ENCODE measurements around the gene MEIS2.
"Not testable (repeated sequence)": the region's sequence is repeated elsewhere in the genome, so short reads cannot be mapped to it uniquely, and the experiment has no call there.

Gene MEIS2

DNA sequence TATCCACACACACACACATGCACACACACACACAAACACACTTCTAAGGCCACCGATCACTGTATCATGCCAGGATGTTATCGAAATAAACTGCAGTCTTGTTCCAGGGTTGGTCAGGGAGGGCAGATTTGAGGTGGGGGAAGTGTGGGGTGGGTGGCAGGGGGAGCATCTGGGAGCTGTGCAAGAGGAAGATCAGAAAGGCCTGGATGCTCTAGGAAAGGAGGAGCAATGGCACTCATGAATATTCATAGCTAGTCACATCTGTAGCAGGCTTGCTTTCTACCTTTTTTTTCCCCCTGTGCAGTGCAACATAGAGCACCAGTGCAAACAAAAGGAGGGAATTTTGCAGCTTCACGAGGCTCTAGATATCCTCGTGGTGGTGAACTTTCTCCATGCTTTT is 84.9 kb downstream of the MEIS2 start:
- no peak for FAIRE-seq
- DNase-seq (ENCODE audit: insufficient read length, low spot score): no peak

DNA sequence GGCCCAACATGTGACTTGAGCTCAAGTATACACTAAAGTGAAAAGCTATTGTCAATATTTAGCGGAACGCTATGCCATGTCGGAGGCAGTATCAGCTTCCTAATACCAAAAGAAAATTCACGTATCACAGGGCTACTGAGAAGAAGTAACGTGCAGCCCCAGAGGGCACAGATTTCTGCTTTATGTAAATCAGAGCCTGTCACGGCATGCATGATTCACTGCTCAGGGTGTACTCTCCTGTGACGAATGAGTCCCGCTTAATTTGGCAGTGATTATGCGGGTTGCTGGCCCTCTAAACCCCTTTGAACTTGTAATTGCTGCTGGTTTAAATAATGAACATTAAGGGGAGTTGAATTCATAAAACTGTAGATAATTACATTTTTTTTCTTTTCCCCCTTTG is 85.3 kb downstream of the MEIS2 start:
- no peak for DNase-seq (ENCODE audit: insufficient read length, low spot score)
- no peak for FAIRE-seq

DNA sequence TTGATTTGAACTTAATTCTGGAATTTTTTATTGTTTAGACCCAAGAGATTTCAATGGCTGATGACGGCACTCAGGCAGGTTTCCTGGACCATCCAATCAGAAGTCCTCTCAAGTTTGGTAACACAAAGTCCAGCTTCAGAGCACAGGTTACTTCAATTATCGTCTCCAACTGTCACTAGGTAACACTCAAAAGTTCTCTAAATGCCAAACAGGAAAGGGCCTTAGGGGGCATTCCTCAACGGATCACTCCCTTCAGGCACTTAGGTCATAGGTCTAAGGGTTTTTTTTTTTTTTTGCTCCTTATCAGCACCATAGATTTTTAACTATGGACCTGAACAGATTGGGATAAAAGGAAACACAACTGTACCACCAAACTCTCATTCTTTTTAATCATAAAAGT is 85.8 kb downstream of the MEIS2 start:
- no peak for DNase-seq (ENCODE audit: insufficient read length, low spot score)
- FAIRE-seq: no peak

DNA sequence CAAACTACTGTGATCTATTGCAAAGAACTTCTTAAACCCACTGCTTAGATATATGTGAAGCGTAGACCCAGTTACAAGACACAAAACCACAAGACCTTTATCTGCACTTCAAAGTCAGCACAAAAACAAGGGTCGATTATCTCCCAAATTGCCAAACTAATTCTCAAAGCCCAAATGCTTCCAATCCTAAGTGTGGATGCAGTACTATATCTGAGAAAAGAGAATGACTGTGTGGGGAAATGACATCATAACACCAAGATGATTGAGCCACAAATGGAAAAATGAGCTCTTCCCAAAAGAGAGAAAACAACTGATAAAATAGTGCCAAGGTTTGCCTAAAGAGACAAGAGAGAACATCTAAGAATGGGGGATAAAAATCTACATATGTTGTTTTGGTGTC is 86.2 kb downstream of the MEIS2 start:
- DNase-seq (ENCODE audit: insufficient read length, low spot score): no peak
- no peak for FAIRE-seq

DNA sequence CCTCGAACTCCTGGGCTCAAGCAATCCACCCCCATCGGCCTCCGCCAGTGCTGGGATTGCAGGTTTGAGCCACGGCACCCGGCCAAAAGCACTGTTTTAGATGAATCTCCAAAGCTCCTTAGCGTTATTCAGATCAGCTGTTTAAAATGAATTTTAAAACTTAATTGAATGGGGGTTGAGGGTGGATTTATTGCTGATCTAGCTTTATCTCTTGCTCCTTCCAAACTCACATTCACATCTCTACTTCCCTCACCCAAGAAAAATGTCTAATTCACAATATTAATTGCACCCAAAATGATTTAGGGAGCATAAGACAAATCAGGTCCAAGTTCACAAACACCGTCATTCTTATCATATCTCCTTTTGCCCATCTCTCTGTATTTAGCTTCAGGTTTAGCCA is 89.8 kb downstream of the MEIS2 start:
- FAIRE-seq (no peak), DNase-seq (ENCODE audit: insufficient read length, low spot score) (no peak)

DNA sequence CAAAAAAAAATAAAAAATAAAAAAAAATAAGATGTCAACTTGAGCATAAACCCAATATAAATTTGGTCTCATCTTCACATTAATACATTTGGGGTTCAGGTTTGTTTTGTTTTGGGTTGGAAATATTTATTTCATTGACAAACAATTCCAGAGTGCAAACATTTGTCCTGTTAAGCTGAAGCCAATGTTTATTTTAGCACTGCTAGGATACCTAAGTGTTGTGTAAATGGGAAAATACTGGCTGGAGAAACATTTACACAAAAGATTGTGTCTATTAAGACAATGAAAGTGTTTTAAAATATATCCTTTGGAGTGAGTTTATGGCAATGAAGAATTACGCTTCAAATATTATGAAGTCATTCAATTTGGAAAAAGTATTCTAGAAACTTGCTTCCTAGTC is 91.1 kb downstream of the MEIS2 start:
- DNase-seq (ENCODE audit: insufficient read length, low spot score) (no peak), FAIRE-seq (no peak)

DNA sequence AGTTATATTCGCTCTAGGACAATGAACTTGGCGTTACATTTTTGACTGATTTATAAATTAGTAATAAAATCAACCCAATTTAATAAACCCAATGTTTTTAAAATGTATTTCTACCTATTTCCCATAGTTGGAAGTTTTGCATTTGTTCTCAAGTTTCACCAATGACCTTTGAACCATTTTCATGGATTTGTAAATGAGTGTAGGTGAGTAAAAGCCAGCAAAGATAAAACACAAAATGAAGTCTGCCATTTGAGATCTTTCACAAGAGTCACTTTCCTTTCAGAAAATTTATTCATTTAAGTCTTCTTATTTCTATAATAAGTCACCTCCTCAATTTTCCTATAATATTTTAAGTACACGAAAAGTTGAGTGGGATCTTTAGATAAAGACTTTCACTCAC is 92.1 kb downstream of the MEIS2 start:
- no peak for FAIRE-seq
- DNase-seq (ENCODE audit: insufficient read length, low spot score): no peak

DNA sequence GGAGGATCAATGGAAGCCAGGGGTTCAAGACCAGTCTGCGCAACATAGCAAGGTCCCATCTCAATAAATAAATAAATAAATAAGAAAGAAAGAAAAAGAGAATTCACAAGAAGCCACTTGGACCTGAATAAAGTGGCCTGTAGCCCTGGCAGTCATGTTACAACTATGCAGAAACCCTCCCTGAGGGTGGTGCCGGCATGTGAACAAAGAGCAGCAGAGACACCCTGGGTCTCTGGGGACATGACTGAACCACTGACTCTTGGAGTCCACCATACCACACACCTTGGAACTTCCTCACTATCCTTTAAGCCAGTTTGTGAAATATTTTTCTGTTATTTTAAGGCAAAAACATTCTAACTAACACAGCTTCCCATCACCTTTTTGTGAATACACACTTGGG is 93.0 kb downstream of the MEIS2 start:
- no peak for FAIRE-seq
- no peak for DNase-seq (ENCODE audit: insufficient read length, low spot score)

DNA sequence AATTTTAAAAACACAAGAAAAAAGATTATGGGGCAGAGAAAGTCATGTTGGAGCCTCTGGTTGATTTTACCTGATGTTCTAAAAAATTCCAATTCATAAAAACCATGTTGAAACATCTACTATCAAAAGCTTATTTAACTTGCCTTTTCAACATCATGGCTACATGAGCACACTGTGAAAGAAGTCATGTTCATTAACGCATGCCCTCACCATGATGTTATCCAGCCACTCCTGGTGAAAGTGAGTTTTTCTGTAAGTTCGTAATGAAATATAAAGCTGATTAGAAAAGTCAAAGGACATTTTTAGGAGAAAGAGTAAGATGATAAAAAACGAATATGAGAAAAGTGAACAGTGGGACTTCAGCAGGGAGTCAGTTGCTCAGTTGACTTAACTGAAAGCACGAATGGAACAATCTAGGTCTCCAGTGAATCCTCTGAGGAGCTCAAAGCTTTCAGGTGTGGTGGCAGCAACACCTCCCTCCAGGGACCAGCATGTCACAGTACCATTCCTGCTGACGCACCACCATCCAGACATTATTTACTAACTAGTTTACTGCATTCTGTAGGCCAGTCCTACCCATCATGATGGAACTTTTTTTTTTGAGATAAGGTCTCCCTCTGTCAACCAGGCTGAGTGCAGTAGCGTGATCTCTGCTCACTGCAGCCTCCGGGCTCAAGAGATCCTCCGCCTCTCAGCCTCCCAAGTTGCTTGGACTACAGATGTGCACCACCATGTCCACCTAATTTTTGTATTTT is 95.2 kb downstream of the MEIS2 start:
- no peak for DNase-seq (ENCODE audit: insufficient read length, low spot score)
- no peak for FAIRE-seq

DNA sequence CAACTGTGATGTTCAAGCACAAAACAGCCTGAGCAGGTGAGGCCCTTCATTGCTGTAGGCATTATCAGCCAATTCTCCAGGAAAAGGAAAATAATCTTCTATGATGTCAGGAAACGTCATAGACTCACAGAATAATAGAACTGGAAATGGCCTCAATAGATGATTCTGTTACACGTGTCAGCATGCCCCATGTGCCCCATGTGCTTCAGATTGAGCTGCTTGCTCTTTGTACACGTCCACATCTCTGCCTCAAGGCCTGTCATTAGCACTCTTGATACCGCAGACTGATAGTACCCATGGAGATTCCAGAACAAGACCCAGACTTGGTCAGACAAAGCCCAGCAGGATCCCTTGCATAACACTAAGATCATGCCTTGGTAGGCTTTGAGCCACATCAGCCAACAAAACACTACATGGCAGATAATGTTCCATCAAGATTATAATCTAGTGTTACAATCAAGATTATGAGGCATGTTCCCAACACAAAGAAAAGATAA is 95.9 kb downstream of the MEIS2 start:
- no peak for FAIRE-seq
- DNase-seq (ENCODE audit: insufficient read length, low spot score): no peak

DNA sequence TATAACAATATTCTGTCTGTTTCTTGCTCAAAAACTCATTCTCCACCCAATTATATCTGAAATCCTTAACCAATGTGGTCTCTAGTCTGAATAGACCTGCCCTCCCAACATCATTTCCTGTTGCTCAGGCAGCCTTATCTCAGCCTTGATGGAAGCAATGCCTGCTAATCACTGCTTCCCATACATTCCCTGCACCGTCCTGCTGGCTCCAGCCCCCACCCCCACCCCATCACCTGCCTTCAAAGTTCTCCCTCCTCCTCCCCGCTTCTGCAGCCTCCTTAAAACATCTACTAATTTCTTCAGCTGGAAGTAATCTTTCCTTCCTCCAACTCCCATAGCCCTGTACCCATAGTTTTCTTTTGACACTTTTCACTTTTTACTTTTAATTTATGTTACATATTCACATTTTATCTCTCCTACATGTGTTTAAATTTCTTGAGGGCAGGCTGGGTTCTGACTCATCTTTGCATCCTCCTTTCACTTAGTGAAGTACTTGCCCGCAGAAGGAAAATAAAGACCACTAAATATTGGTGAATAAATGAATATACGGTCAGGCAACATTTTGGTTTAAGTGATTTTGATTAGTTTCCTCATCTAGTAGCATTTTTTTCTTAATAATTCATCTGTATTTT is 98.2 kb downstream of the MEIS2 start:
- DNase-seq (ENCODE audit: insufficient read length, low spot score) (no peak), FAIRE-seq (no peak)

DNA sequence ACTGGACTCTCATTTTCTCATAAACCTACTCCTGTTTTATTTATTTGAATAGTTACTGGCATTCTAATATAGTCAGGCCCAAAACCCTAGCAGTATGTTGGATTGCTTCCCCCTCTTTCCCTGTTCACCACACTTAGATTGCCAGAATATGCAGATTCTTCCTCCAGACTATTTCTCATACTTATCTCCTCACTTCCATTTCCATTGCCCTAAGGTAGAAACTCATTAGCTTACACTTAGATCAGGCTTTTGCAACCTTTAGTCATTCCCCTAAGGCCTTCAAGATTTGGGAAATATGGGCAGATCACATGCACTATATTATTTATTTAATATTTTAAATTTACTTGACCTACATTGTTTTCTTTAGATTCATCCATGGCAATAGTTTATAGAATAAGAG is 98.9 kb downstream of the MEIS2 start:
- FAIRE-seq: no peak
- no peak for DNase-seq (ENCODE audit: insufficient read length, low spot score)

DNA sequence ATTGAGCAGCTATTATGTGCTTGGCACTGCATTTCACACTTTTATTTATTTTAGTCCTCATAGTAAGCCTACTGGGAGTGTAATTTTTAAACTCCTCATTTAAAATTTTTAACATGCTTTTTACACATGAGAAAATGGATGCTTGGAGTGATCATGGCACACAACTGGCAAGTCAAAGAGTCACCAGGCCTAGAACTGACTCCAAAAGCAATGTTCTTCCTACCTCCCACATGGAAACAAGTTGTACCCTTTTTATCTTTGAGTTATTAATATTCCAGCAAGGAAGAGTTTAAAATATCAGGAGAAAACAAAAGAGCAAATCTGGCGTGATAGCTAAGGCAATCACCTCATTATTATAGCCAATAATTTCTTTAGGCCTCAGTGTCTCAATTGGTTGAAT is 100.6 kb downstream of the MEIS2 start:
- FAIRE-seq (no peak), DNase-seq (ENCODE audit: insufficient read length, low spot score) (no peak)

DNA sequence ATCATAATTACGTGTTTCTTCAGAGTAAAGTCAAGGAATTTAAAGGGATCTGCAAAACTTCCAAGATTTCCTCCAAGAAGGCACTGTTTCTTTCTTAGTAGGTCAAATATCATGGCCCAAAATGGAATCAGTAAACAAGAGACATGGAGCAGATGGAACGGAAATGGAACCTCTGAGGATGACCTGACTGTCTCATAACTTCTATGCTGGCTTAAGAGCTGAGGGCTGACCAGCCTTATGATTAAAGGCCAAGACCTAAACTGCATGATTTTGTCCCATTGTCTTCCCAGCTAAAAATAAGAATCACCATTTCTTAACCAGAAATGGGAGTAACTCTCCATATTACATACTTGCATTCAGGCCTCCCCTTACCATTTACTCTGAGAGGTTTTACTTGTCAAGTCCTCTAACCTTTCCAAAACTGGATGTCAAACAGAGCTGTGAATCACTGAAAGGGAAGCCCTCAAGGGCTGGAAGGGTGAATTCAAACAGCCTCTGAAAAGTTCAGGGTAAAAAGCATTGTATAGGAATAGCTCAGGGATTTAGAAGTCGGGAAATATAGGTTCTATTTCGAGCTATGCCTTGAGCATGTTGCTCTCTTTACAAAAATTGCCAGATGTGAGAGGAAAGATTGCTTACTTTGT is 103.7 kb downstream of the MEIS2 start:
- DNase-seq (ENCODE audit: insufficient read length, low spot score) (no peak), FAIRE-seq (no peak)

DNA sequence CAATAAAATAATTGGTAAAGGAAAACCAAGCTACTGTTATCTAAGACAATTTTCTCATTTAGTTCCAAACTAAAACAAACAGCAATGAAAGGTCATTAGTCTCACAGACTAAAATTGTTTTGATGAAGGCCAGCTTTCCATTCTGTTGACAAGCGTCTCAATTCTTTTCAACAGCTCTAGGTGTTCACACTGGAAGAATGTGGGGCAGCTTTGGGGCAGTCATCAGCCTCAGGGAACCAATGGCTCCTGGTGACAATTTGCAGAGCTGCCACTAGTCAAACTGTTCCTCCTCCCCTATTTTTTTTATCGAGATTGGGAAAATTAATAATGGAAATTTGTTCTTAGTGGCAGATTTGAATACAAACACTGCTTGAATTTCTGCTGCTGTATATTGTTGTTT is 104.2 kb downstream of the MEIS2 start:
- FAIRE-seq (no peak), DNase-seq (ENCODE audit: insufficient read length, low spot score) (no peak)

DNA sequence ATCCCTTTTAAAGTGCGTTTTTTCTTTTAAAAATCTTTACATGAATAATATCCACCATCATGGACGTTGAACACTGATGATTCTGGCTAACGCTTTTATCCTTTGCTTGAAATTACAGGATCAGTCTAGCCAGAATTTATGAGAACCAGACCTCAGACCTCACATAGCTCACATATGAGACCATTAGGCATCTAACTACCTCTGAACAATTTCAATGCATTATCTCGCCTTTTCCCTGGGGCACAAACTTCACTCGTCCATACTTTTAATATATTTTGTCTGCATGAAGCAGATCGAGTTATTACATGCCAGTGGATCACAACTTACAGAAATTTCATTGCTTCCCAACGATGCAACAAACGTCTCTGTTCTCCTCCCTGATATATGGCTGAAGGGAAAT is 105.6 kb downstream of the MEIS2 start:
- DNase-seq (ENCODE audit: insufficient read length, low spot score): no peak
- FAIRE-seq: no peak

DNA sequence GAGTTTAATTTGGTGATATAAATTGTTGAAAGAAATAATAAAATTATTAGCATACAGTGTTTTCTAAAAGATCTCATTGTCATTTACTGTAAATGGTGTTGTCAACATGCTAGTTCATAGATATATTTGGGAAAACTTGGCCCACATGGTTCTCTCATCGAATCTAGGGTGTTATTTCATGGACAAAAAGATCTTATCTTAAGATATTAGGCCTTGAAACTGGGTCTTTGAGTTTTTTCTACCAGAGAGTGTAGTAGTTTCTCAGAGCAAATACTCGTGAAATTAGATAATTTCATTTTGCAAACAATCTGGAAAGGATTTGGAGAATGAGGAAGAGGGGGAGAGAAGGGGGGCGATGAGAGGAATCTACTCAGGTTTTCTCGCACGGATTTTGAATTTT is 107.9 kb downstream of the MEIS2 start:
- no peak for DNase-seq (ENCODE audit: insufficient read length, low spot score)

DNA sequence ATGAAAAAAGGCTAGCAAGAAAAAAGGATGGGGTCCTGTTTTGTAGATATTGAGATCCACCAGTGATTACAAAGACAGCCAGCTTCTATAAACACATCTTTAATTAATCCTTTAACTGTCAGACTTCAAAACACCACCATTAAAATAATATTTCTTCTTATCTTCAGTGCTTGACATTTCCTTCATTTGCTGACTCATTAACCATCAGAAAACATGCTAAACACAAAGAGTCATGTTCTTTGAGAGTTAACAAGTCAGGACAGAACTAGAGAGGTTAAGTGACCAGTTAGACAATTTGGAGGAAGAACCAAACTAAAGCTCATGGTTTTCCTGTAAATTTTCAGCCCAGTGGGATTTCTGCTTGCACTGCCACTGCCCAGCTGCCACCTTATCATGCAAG is 111.4 kb downstream of the MEIS2 start:
- no peak for DNase-seq (ENCODE audit: insufficient read length, low spot score)

More for the DNA sequence above, 107.9 kb downstream of the MEIS2 start:
- no peak for FAIRE-seq

DNA sequence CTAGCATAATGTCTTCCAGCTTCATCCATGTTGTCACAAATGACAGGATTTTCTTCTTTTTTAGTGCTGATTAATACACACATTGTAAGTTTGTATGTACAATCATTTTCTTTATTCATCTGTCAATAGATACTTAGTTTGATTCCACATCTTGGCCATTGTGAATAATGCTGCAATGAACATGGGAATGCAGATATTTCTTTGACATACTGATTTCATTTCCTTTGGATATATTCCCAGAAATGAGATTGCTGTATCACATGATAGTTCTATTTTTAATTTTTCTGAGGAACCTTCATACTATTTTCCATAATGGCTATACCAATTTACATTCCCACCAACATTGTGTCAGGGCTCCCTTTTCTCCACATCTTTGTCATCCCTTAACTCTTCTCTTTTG is 117.9 kb downstream of the MEIS2 start:
- DNase-seq (ENCODE audit: insufficient read length, low spot score) (no peak), FAIRE-seq (no peak)

More for the DNA sequence above, 111.4 kb downstream of the MEIS2 start:
- FAIRE-seq: no peak

DNA sequence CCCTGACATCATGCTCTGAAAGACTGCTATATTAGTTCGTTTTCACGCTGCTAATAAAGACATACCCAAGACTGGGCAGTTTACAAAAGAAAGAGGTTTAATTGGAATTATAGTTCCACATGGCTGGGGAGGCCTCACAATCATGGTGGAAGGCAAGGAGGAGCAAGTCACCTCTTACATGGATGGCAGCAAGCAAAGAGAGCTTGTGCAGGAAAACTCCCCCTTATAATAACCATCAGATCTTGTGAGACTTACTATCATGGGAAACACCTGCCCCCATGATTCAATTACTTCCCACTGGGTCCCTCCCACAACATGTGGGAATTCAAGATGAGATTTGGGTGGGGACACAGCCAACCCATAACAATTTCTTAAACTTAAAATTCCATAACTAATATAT is 120.1 kb downstream of the MEIS2 start:
- FAIRE-seq: not testable (repeated sequence)

DNA sequence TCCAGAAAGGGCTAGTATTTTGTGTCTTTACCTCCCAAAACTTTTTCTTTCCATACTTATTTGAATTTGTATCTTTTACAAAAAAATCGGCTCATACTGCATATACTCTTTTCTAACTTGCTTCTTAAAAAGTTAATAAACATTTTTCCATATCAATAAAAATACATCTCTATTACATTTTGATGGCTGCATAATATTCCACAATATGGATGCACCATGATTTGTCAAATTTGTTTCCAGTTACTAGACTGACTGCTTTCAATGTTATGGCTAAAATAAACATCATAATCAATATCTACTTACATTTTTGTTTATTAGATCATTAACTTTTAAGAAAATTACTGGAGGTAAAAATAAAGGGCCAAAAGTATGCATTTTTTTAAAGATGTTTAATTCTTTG is 121.7 kb downstream of the MEIS2 start:
- FAIRE-seq: no peak

More for the DNA sequence above, 120.1 kb downstream of the MEIS2 start:
- DNase-seq (ENCODE audit: insufficient read length, low spot score): not testable (repeated sequence)

DNA sequence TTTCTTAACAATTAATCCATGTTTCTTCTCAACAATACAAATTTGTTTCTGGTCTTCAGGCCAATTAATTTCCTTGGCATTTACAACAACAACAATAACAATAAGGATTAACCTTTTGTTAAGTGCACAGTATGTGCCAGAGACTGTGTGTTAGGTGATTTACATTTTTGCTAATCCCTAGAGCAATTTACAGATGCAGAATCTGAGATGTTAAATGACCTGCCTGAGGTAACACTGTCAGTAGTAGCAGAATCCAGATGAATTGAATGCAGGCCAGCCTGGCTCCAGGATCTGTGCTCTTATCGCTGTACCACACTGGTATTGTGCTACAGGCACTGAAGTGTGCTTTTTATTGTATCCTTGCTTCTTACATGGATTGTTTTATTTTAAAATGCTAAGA is 122.2 kb downstream of the MEIS2 start:
- FAIRE-seq (no peak), DNase-seq (ENCODE audit: insufficient read length, low spot score) (no peak)

More for the DNA sequence above, 121.7 kb downstream of the MEIS2 start:
- no peak for DNase-seq (ENCODE audit: insufficient read length, low spot score)
